Panc1 (cell line): ENCODE data around the gene ARL17B. TPM values are rescaled to one million over a fixed set of nuclear protein-coding genes. Genes with fewer than 3 reads are reported as not detected.

Experiments
- total RNA-seq: library from RNA; stranded (reverse); gene quantifications from one replicate; pipeline ENCODE4 v1.2.1, GENCODE V29; 2021; ENCODE audit not compliant: unreplicated experiment

Gene ARL17B
- total RNA-seq, 1 experiment from 2014 or later = 12.7 TPM

Other genes starting within 250 kb of the ARL17B start
- 55.5 TPM for gene KANSL1, start 168.3 kb downstream of the ARL17B start, total RNA-seq
- gene LRRC37A, start 66.6 kb downstream of the ARL17B start, total RNA-seq = 2.7 TPM
- gene LRRC37A2, start 150.7 kb upstream of the ARL17B start, total RNA-seq = 8.1 TPM
- 12.5 TPM for gene ARL17A, start 217.9 kb upstream of the ARL17B start, total RNA-seq
- gene NSF, start 228.9 kb upstream of the ARL17B start, total RNA-seq = 56.5 TPM